Neural cell (in vitro differentiated cells): ENCODE measurements around the gene RNF227. TPM values are rescaled to one million over a fixed set of nuclear protein-coding genes. Genes with fewer than 3 reads are reported as not detected.

ENCODE experiments used
- H2AFZ ChIP-seq: fragments of 200-600, 300-800 bp; sonication (generic), shearing (Covaris generic); 2 replicates; pipeline ENCODE4 v1.6.0; 2014; ENCODE audit warnings: low read depth, mild to moderate bottlenecking, antibody characterized with exemption, low read length, moderate library complexity
- H3F3A ChIP-seq: fragments of 200-600 bp; shearing (Covaris generic); 2 replicates; pipeline ENCODE4 v1.6.1; 2016; ENCODE audit warnings: mild to moderate bottlenecking, moderate library complexity, mixed read lengths, antibody characterized with exemption, low read length; ENCODE audit not compliant: insufficient read depth, poor library complexity, severe bottlenecking
- H3K27ac ChIP-seq: fragments of 200-600, 300-800 bp; sonication (generic), shearing (Covaris generic); 2 replicates; pipeline ENCODE4 v1.5.1; 2014; ENCODE audit warnings: mild to moderate bottlenecking, low read length, moderate library complexity
- H3K27me3 ChIP-seq: fragments of 300-800, 200-600 bp; sonication (generic), shearing (Covaris generic); 2 replicates; pipeline ENCODE4 v1.6.0; 2014; ENCODE audit warnings: mild to moderate bottlenecking, low read depth, low read length, moderate library complexity; ENCODE audit not compliant: insufficient read depth
- H3K36me3 ChIP-seq: fragments of 300-800, 200-600 bp; sonication (generic), shearing (Covaris generic); 2 replicates; pipeline ENCODE4 v1.5.1; 2014; ENCODE audit warnings: mild to moderate bottlenecking, antibody characterized with exemption, low read length, moderate library complexity; ENCODE audit not compliant: insufficient read depth
- H3K4me2 ChIP-seq: fragments of 300-800, 200-600 bp; sonication (generic), shearing (Covaris generic); 2 replicates; pipeline ENCODE4 v1.6.0; 2014; ENCODE audit warnings: mild to moderate bottlenecking, low read length
- H3K4me3 ChIP-seq: fragments of 300-800, 200-600 bp; sonication (generic), shearing (Covaris generic); 2 replicates; pipeline ENCODE4 v1.5.1; 2014; ENCODE audit warnings: mild to moderate bottlenecking, low read length, moderate library complexity
- H3K79me2 ChIP-seq: fragments of 200-600 bp; shearing (Covaris generic); replicated peaks from 2 replicates; pipeline ENCODE4 v1.6.0; 2014; ENCODE audit warnings: mild to moderate bottlenecking, low read length, moderate library complexity; ENCODE audit not compliant: insufficient read depth
- H3K9ac ChIP-seq: fragments of 300-800, 200-600 bp; sonication (generic), shearing (Covaris generic); 2 replicates; pipeline ENCODE4 v1.6.1; 2016; ENCODE audit warnings: mild to moderate bottlenecking, low read length, mixed read lengths
- H3K9me2 ChIP-seq: fragments of 200-600 bp; shearing (Covaris generic); 2 replicates; pipeline ENCODE4 v1.6.1; 2016; ENCODE audit warnings: mild to moderate bottlenecking, low read length, mixed read lengths; ENCODE audit not compliant: insufficient read depth
- H3K9me3 ChIP-seq: fragments of 200-600, 300-800 bp; sonication (generic), shearing (Covaris generic); 2 replicates; pipeline ENCODE4 v1.6.1; 2016; ENCODE audit warnings: mild to moderate bottlenecking, mixed run types, low read length, moderate library complexity, mixed read lengths
- H4K20me1 ChIP-seq: fragments of 200-600 bp; shearing (Covaris generic); 2 replicates; pipeline ENCODE4 v1.6.1; 2016; ENCODE audit warnings: mild to moderate bottlenecking, mixed run types; ENCODE audit not compliant: insufficient read depth
- EP300 ChIP-seq: fragments of 450-650 bp; conservative IDR thresholded peaks from 2 replicates; pipeline ENCODE4 v1.6.1; 2014; ENCODE audit warnings: antibody characterized with exemption, mild to moderate bottlenecking, moderate library complexity; ENCODE audit not compliant: poor library complexity, severe bottlenecking
- EZH2 ChIP-seq: fragments of 200-600, 300-800 bp; shearing (Covaris generic), sonication (generic); IDR thresholded peaks from 2 replicates; pipeline ENCODE4 v1.6.1; 2014; ENCODE audit warnings: antibody characterized with exemption, low read length, borderline replicate concordance, mild to moderate bottlenecking; ENCODE audit not compliant: insufficient read depth, poor library complexity, severe bottlenecking
- MXI1 ChIP-seq: fragments of 450-650 bp; conservative IDR thresholded peaks from 2 replicates; pipeline ENCODE4 v1.6.1; 2014; ENCODE audit warnings: antibody characterized with exemption, mild to moderate bottlenecking; ENCODE audit not compliant: poor library complexity, severe bottlenecking
- POLR2AphosphoS5 ChIP-seq: IDR thresholded peaks from 2 replicates; pipeline ENCODE4 v1.6.1; 2012
- RAD21 ChIP-seq: fragments of 450-650 bp; conservative IDR thresholded peaks from 2 replicates; pipeline ENCODE4 v1.6.1; 2014; ENCODE audit warnings: antibody characterized with exemption, mild to moderate bottlenecking, moderate library complexity
- REST ChIP-seq: IDR thresholded peaks from 2 replicates; pipeline ENCODE4 v1.6.1; 2012; ENCODE audit warnings: borderline replicate concordance
- SMC3 ChIP-seq: fragments of 450-650 bp; conservative IDR thresholded peaks from 2 replicates; pipeline ENCODE4 v1.6.1; 2014; ENCODE audit warnings: antibody characterized with exemption, mild to moderate bottlenecking, moderate library complexity; ENCODE audit not compliant: poor library complexity
- TAF1 ChIP-seq: IDR thresholded peaks from 2 replicates; pipeline ENCODE4 v1.6.1; 2012; ENCODE audit warnings: low read depth
- polyA plus RNA-seq: library from polyadenylated mRNA; depleted of rRNA; stranded (reverse); fragments of >200 nt; gene quantifications from 2 replicates; pipeline ENCODE4 v1.2.3, GENCODE V29; 2014
- TF ChIP-seq, protein P1 (sequence below): fragments of 450-650 bp; IDR thresholded peaks from 2 replicates; pipeline ENCODE4 v1.5.1; 2014; ENCODE audit warnings: antibody characterized with exemption, mild to moderate bottlenecking, moderate library complexity; ENCODE audit not compliant: poor library complexity, severe bottlenecking

The RNF227 gene
- polyA plus RNA-seq, 1 donor from 2014 or later = 69.9 TPM

DNA sequence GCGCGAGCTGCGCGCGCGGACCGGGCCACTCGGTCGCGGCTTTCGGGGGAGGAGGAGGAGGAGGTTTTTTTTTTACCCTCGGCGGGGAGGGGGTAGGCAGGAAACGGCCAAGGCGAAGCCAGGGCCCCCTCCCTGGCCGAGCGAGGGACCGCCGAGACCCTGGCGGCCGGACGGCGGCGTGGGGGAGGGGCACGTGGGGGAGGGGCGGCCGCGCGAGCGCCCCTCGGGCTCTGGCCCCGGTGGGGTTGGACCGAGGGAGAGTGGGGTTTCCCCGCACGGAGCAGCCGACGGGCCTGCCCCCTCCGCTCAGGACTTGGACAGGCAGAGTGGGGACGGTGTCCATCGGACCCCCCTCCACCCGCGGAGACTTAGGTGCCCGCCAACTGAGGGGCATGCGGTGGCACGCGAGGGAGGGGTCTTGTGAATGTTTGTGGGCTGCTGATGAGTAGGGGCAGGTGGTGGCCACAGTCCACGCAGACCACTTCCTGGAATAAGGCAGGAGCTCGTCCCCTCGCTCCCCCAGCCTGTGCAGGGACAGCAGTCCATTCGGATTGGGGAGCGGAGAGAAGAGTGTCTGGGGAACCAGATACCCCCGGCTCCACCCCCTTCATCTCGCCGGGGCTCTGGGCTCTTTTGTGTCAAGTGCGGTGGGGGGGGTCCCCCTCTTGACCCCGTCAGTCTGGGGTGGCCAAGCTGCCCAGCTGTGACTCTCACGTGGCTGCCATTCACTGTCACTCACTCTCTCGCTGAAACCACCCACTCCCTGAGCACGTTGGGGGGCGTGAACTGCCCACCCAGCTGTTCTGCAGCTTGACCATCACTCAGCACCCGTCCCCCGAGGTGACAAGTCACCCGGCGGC is 30.5 kb downstream of the RNF227 start:
- Histone ChIP-seq H2AFZ (no peak overlapping the region), H3K27ac (peak overlapping the region; percentile 99), H3K9me2 (no peaks in the 10 kb centered on the region), H4K20me1 (no peaks in the 10 kb centered on the region), H3F3A (peaks cover 12% of the 10 kb centered on the region), H3K9me3 (no peaks in the 10 kb centered on the region), H3K9ac (peak overlapping the region; percentile 100), H3K4me3 (peak overlapping the region; percentile 100), H3K79me2 (peaks cover 55% of the 10 kb centered on the region), H3K36me3 (no peaks in the 10 kb centered on the region), H3K4me2 (peak overlapping the region; percentile 93), H3K27me3 (no peaks in the 10 kb centered on the region)
- peak; percentile 71 for TF ChIP-seq TAF1
- TF ChIP-seq EP300 = peak; percentile 35
- TF ChIP-seq, protein P1, sequence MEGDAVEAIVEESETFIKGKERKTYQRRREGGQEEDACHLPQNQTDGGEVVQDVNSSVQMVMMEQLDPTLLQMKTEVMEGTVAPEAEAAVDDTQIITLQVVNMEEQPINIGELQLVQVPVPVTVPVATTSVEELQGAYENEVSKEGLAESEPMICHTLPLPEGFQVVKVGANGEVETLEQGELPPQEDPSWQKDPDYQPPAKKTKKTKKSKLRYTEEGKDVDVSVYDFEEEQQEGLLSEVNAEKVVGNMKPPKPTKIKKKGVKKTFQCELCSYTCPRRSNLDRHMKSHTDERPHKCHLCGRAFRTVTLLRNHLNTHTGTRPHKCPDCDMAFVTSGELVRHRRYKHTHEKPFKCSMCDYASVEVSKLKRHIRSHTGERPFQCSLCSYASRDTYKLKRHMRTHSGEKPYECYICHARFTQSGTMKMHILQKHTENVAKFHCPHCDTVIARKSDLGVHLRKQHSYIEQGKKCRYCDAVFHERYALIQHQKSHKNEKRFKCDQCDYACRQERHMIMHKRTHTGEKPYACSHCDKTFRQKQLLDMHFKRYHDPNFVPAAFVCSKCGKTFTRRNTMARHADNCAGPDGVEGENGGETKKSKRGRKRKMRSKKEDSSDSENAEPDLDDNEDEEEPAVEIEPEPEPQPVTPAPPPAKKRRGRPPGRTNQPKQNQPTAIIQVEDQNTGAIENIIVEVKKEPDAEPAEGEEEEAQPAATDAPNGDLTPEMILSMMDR = no peak
- TF ChIP-seq EZH2 = no peak
- no peak for TF ChIP-seq SMC3
- TF ChIP-seq POLR2AphosphoS5 = peak; percentile 51
- no peak for TF ChIP-seq RAD21
- TF ChIP-seq REST = peak; percentile 35
- peak; percentile 67 for TF ChIP-seq MXI1

DNA sequence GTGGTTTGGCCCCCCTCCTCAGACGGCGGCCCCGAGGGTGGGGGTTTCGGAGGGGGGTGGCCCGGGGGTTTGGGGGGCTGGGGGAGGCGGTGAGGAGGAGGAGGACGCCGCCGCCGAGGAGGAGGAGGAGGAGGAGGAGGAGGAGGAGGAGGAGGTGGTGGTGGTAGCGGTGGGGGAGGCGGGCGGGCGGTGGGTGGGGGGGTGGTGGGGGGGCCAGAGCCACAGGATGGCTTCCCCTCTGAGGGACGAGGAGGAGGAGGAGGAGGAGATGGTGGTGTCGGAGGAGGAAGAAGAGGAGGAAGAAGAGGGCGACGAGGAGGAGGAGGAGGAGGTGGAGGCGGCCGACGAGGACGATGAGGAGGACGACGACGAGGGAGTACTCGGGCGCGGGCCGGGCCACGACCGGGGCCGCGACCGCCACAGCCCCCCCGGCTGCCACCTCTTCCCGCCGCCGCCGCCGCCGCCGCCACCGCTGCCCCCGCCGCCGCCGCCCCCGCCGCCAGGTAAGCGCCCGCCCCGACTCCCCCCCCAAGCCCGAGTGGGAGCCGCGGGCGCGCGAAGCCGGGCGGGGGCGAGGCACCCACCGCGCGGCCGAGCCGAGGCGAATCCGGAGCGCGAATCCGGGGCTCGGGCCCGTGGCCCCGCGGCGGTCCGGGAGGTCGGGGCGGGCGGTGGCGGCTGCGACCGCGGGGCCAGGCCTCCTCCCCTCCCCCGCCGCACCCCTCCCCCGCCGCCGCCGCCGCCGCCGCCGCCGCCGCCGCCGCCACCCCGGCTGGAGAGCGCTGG is 31.3 kb downstream of the RNF227 start:
- H3K36me3 ChIP-seq = no peaks in the 10 kb centered on the region
- H3K79me2 ChIP-seq = peaks cover 47% of the 10 kb centered on the region
- H3K4me3 ChIP-seq = peak overlapping the region; percentile 100
- H3K9me2 ChIP-seq = no peaks in the 10 kb centered on the region
- H3K27ac ChIP-seq = peak overlapping the region; percentile 99
- H3K9ac ChIP-seq = peak overlapping the region; percentile 100
- H4K20me1 ChIP-seq = no peaks in the 10 kb centered on the region
- no peak overlapping the region for H2AFZ ChIP-seq
- H3F3A ChIP-seq = peaks cover 12% of the 10 kb centered on the region
- H3K27me3 ChIP-seq = no peaks in the 10 kb centered on the region
- TF ChIP-seq RAD21 (no peak), POLR2AphosphoS5 (peak; percentile 53), REST (no peak), EP300 (no peak), MXI1 (no peak), TAF1 (no peak)
- TF ChIP-seq, protein P1 = no peak
- no peak overlapping the region for H3K4me2 ChIP-seq
- no peaks in the 10 kb centered on the region for H3K9me3 ChIP-seq
